Erythroblast (primary cell): Measurements from ENCODE around the gene HES5.

Source experiments
- GATA1 ChIP-seq: IDR thresholded peaks from 2 replicates; pipeline ENCODE4 v1.6.1; 2011; ENCODE audit warnings: low read depth, mild to moderate bottlenecking, control low read depth, low read length, moderate library complexity
- POLR2A ChIP-seq: IDR thresholded peaks from 2 replicates; pipeline ENCODE4 v1.6.1; 2011; ENCODE audit warnings: mild to moderate bottlenecking, low read length

DNA sequence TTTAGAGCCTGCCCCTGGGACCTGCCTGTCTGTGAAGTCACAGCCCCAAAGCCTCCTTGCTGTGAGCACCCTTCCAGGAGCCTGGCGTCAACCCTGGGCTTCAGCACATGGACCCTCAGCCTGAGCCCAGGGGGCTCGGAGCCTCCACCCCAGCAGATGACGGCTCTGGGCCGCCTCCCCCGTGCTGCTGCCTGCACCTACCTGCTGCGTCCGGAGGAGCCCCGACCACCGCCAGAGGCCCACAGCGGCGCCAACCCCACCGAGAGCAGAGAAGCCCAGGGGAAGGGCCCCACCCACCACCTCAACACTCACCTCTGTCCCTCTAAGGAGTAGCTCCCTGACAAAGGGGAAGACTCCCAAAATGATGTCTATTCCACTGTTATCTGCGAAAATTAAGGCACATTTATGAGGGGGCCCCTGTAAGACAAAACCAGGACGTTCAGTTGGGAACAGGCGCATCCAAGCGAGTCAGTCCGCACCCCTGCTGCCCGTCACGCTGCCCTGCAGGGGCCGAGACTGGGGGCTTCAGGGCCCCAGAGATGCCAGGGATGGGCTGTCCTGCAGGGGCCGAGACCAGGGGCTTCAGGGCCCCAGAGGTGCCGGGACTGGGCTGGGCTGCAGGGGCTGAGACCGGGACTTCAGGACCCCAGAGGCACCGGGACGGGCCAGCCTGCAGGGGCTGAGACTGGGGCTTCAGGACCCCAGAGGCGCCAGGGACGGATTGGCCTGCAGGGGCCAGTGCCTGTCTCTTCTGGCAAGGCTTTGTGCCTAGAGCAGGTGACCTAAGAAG is 19.5 kb downstream of the HES5 start:
- no peak for TF ChIP-seq POLR2A
- no peak for TF ChIP-seq GATA1
